Neural cell (in vitro differentiated cells): ENCODE data around the gene ZGLP1. TPM values are rescaled to one million over a fixed set of nuclear protein-coding genes. Genes with fewer than 3 reads are reported as not detected.

Source experiments
- H2AFZ ChIP-seq: fragments of 200-600, 300-800 bp; sonication (generic), shearing (Covaris generic); 2 replicates; pipeline ENCODE4 v1.6.0; 2014; ENCODE audit warnings: low read depth, mild to moderate bottlenecking, antibody characterized with exemption, low read length, moderate library complexity
- H3F3A ChIP-seq: fragments of 200-600 bp; shearing (Covaris generic); 2 replicates; pipeline ENCODE4 v1.6.1; 2016; ENCODE audit warnings: mild to moderate bottlenecking, moderate library complexity, mixed read lengths, antibody characterized with exemption, low read length; ENCODE audit not compliant: insufficient read depth, poor library complexity, severe bottlenecking
- H3K27ac ChIP-seq: fragments of 200-600, 300-800 bp; sonication (generic), shearing (Covaris generic); 2 replicates; pipeline ENCODE4 v1.5.1; 2014; ENCODE audit warnings: mild to moderate bottlenecking, low read length, moderate library complexity
- H3K27me3 ChIP-seq: fragments of 300-800, 200-600 bp; sonication (generic), shearing (Covaris generic); 2 replicates; pipeline ENCODE4 v1.6.0; 2014; ENCODE audit warnings: mild to moderate bottlenecking, low read depth, low read length, moderate library complexity; ENCODE audit not compliant: insufficient read depth
- H3K36me3 ChIP-seq: fragments of 300-800, 200-600 bp; sonication (generic), shearing (Covaris generic); 2 replicates; pipeline ENCODE4 v1.5.1; 2014; ENCODE audit warnings: mild to moderate bottlenecking, antibody characterized with exemption, low read length, moderate library complexity; ENCODE audit not compliant: insufficient read depth
- H3K4me2 ChIP-seq: fragments of 300-800, 200-600 bp; sonication (generic), shearing (Covaris generic); 2 replicates; pipeline ENCODE4 v1.6.0; 2014; ENCODE audit warnings: mild to moderate bottlenecking, low read length
- H3K4me3 ChIP-seq: fragments of 300-800, 200-600 bp; sonication (generic), shearing (Covaris generic); 2 replicates; pipeline ENCODE4 v1.5.1; 2014; ENCODE audit warnings: mild to moderate bottlenecking, low read length, moderate library complexity
- H3K79me2 ChIP-seq: fragments of 200-600 bp; shearing (Covaris generic); replicated peaks from 2 replicates; pipeline ENCODE4 v1.6.0; 2014; ENCODE audit warnings: mild to moderate bottlenecking, low read length, moderate library complexity; ENCODE audit not compliant: insufficient read depth
- H3K9ac ChIP-seq: fragments of 300-800, 200-600 bp; sonication (generic), shearing (Covaris generic); 2 replicates; pipeline ENCODE4 v1.6.1; 2016; ENCODE audit warnings: mild to moderate bottlenecking, low read length, mixed read lengths
- H3K9me2 ChIP-seq: fragments of 200-600 bp; shearing (Covaris generic); 2 replicates; pipeline ENCODE4 v1.6.1; 2016; ENCODE audit warnings: mild to moderate bottlenecking, low read length, mixed read lengths; ENCODE audit not compliant: insufficient read depth
- H3K9me3 ChIP-seq: fragments of 200-600, 300-800 bp; sonication (generic), shearing (Covaris generic); 2 replicates; pipeline ENCODE4 v1.6.1; 2016; ENCODE audit warnings: mild to moderate bottlenecking, mixed run types, low read length, moderate library complexity, mixed read lengths
- H4K20me1 ChIP-seq: fragments of 200-600 bp; shearing (Covaris generic); 2 replicates; pipeline ENCODE4 v1.6.1; 2016; ENCODE audit warnings: mild to moderate bottlenecking, mixed run types; ENCODE audit not compliant: insufficient read depth
- EP300 ChIP-seq: fragments of 450-650 bp; conservative IDR thresholded peaks from 2 replicates; pipeline ENCODE4 v1.6.1; 2014; ENCODE audit warnings: antibody characterized with exemption, mild to moderate bottlenecking, moderate library complexity; ENCODE audit not compliant: poor library complexity, severe bottlenecking
- EZH2 ChIP-seq: fragments of 200-600, 300-800 bp; shearing (Covaris generic), sonication (generic); IDR thresholded peaks from 2 replicates; pipeline ENCODE4 v1.6.1; 2014; ENCODE audit warnings: antibody characterized with exemption, low read length, borderline replicate concordance, mild to moderate bottlenecking; ENCODE audit not compliant: insufficient read depth, poor library complexity, severe bottlenecking
- MXI1 ChIP-seq: fragments of 450-650 bp; conservative IDR thresholded peaks from 2 replicates; pipeline ENCODE4 v1.6.1; 2014; ENCODE audit warnings: antibody characterized with exemption, mild to moderate bottlenecking; ENCODE audit not compliant: poor library complexity, severe bottlenecking
- POLR2AphosphoS5 ChIP-seq: IDR thresholded peaks from 2 replicates; pipeline ENCODE4 v1.6.1; 2012
- RAD21 ChIP-seq: fragments of 450-650 bp; conservative IDR thresholded peaks from 2 replicates; pipeline ENCODE4 v1.6.1; 2014; ENCODE audit warnings: antibody characterized with exemption, mild to moderate bottlenecking, moderate library complexity
- SMC3 ChIP-seq: fragments of 450-650 bp; conservative IDR thresholded peaks from 2 replicates; pipeline ENCODE4 v1.6.1; 2014; ENCODE audit warnings: antibody characterized with exemption, mild to moderate bottlenecking, moderate library complexity; ENCODE audit not compliant: poor library complexity
- TAF1 ChIP-seq: IDR thresholded peaks from 2 replicates; pipeline ENCODE4 v1.6.1; 2012; ENCODE audit warnings: low read depth
- polyA plus RNA-seq: library from polyadenylated mRNA; depleted of rRNA; stranded (reverse); fragments of >200 nt; gene quantifications from 2 replicates; pipeline ENCODE4 v1.2.3, GENCODE V29; 2014
- TF ChIP-seq, protein P1 (sequence below): fragments of 450-650 bp; IDR thresholded peaks from 2 replicates; pipeline ENCODE4 v1.5.1; 2014; ENCODE audit warnings: antibody characterized with exemption, mild to moderate bottlenecking, moderate library complexity; ENCODE audit not compliant: poor library complexity, severe bottlenecking
- TF ChIP-seq, protein P2 (sequence below): IDR thresholded peaks from 2 replicates; pipeline ENCODE4 v1.6.1; 2012; ENCODE audit warnings: borderline replicate concordance

Gene ZGLP1
- polyA plus RNA-seq, 1 donor from 2014 or later: 22.8 TPM

DNA sequence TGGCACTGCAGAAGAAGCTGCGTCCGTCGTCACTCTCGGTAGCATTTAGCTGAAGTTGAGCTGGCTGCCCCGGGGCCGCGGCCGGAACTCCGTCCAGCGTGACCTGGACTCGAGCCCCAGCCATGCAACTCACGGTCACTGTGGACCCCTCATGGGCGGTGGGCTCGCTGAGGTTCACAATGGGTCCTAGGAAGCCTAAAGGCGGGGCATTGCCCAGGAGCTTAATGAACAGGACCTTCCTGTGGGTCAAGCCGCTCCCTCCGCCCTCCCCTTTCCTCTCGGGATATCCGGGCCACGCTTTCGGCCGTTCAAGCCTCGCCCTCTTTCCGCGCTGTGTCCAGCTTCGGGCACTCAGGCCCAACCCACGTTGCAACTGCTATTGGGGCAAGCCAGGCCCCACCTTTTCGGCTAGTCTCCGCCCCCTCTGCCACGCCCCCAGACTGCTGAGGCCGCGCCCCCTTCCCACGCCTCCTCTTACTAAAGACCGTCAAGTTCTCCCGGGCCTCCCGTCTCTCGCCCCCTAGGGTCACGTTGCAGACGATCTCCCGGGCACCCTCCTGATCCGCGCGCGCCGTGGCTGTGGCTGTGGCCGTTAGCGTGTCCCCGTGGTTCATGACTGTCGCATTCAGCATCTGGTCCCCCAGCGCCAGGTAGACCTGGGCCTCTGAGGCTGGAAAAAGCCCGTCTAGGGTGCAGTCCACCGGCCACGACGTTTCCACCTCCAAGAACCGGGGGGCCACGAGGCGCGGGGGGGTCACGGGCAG lies 25.2 kb upstream of the ZGLP1 start:
- no peaks in the 10 kb centered on the region for H3K36me3 ChIP-seq
- H3K9me3 ChIP-seq: no peaks in the 10 kb centered on the region
- TF ChIP-seq, protein P1, sequence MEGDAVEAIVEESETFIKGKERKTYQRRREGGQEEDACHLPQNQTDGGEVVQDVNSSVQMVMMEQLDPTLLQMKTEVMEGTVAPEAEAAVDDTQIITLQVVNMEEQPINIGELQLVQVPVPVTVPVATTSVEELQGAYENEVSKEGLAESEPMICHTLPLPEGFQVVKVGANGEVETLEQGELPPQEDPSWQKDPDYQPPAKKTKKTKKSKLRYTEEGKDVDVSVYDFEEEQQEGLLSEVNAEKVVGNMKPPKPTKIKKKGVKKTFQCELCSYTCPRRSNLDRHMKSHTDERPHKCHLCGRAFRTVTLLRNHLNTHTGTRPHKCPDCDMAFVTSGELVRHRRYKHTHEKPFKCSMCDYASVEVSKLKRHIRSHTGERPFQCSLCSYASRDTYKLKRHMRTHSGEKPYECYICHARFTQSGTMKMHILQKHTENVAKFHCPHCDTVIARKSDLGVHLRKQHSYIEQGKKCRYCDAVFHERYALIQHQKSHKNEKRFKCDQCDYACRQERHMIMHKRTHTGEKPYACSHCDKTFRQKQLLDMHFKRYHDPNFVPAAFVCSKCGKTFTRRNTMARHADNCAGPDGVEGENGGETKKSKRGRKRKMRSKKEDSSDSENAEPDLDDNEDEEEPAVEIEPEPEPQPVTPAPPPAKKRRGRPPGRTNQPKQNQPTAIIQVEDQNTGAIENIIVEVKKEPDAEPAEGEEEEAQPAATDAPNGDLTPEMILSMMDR: no peak
- TF ChIP-seq SMC3 (no peak), TAF1 (no peak), EZH2 (no peak), POLR2AphosphoS5 (no peak), RAD21 (no peak), MXI1 (no peak), EP300 (no peak)
- TF ChIP-seq, protein P2, sequence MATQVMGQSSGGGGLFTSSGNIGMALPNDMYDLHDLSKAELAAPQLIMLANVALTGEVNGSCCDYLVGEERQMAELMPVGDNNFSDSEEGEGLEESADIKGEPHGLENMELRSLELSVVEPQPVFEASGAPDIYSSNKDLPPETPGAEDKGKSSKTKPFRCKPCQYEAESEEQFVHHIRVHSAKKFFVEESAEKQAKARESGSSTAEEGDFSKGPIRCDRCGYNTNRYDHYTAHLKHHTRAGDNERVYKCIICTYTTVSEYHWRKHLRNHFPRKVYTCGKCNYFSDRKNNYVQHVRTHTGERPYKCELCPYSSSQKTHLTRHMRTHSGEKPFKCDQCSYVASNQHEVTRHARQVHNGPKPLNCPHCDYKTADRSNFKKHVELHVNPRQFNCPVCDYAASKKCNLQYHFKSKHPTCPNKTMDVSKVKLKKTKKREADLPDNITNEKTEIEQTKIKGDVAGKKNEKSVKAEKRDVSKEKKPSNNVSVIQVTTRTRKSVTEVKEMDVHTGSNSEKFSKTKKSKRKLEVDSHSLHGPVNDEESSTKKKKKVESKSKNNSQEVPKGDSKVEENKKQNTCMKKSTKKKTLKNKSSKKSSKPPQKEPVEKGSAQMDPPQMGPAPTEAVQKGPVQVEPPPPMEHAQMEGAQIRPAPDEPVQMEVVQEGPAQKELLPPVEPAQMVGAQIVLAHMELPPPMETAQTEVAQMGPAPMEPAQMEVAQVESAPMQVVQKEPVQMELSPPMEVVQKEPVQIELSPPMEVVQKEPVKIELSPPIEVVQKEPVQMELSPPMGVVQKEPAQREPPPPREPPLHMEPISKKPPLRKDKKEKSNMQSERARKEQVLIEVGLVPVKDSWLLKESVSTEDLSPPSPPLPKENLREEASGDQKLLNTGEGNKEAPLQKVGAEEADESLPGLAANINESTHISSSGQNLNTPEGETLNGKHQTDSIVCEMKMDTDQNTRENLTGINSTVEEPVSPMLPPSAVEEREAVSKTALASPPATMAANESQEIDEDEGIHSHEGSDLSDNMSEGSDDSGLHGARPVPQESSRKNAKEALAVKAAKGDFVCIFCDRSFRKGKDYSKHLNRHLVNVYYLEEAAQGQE: no peak
- no peak overlapping the region for H3K27ac ChIP-seq
- H4K20me1 ChIP-seq: no peaks in the 10 kb centered on the region
- no peak overlapping the region for H2AFZ ChIP-seq
- H3K27me3 ChIP-seq: no peaks in the 10 kb centered on the region
- no peak overlapping the region for H3K4me2 ChIP-seq
- H3F3A ChIP-seq: no peaks in the 10 kb centered on the region
- H3K9me2 ChIP-seq: no peaks in the 10 kb centered on the region
- H3K4me3 ChIP-seq: peak overlapping the region; percentile 91
- H3K9ac ChIP-seq: no peak overlapping the region
- H3K79me2 ChIP-seq: peaks cover 22% of the 10 kb centered on the region

GRCh38 chr19:10333758-10334587 lies 24.4 kb upstream of the ZGLP1 start:
- peak overlapping the region; percentile 76 for H2AFZ ChIP-seq
- peak overlapping the region; percentile 92 for H3K9ac ChIP-seq
- H3K36me3 ChIP-seq: no peaks in the 10 kb centered on the region
- H4K20me1 ChIP-seq: no peaks in the 10 kb centered on the region
- H3K27ac ChIP-seq: peak overlapping the region; percentile 98
- H3K27me3 ChIP-seq: no peaks in the 10 kb centered on the region
- no peaks in the 10 kb centered on the region for H3K9me3 ChIP-seq
- H3K4me2 ChIP-seq: peak overlapping the region; percentile 40
- peak overlapping the region; percentile 91 for H3K4me3 ChIP-seq
- no peaks in the 10 kb centered on the region for H3F3A ChIP-seq
- no peaks in the 10 kb centered on the region for H3K9me2 ChIP-seq
- TF ChIP-seq TAF1: no peak
- no peak for TF ChIP-seq MXI1
- TF ChIP-seq, protein P1: no peak
- TF ChIP-seq POLR2AphosphoS5: no peak
- no peak for TF ChIP-seq EP300
- TF ChIP-seq RAD21: no peak
- TF ChIP-seq, protein P2: no peak
- no peak for TF ChIP-seq EZH2
- no peak for TF ChIP-seq SMC3
- H3K79me2 ChIP-seq: peaks cover 22% of the 10 kb centered on the region
